Measurements from ENCODE around the gene LRCH1.

Gene LRCH1

GRCh38 chr13:46606970-46607369, 54.0 kb downstream of the LRCH1 start:
- Histone ChIP-seq H3K4me1 (ENCODE audit: insufficient read depth, low read length) (no peaks in the 10 kb centered on the region), H2AFZ (ENCODE audit: low read depth, low read length) (no peak overlapping the region), H3K4me3 (ENCODE audit: low read length) (no peak overlapping the region), H3K36me3 (ENCODE audit: insufficient read depth, low read length) (no peaks in the 10 kb centered on the region), H3K9me3 (ENCODE audit: low read length) (no peaks in the 10 kb centered on the region), H3K27me3 (ENCODE audit: insufficient read depth, low read length) (no peaks in the 10 kb centered on the region)

DNA sequence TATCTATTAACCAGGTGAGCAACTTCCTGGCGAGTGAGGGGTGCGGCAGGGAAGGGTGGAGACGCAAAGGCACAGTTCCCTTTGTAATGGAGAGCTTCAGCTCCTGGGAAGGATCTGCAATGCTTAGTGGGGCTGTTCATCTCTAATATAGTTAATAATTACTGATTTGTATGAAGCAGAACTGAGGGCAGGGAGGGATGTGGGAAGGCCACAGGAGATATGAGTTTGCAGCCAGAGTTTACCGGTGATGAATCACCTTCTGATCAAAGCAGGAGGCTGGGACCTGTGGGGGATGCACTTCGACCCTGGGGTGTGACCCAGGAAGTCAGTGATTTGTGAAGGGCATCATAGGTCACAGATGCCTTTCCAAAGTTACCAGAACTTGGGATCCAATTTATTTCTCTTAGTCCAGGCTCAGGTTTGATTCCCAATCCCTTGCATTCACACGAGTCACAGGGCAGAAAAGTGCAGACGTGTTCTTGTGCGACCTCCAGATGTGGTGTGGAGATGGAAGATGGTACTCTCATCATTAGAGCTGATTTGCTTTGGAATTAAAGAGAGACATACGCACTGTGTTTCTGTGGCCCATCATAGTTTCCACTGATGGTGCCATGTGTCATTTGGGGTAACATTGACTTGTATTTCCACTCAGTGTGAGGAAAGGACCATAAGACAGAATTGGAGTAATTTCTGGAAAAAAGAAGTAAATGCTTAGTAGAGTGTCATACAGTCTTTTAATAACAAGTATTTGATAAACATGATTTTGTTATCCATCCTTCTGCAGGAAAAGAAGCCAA, 55.0 kb downstream of the LRCH1 start:
- no peaks in the 10 kb centered on the region for H3K36me3 ChIP-seq (ENCODE audit: insufficient read depth, low read length)
- H2AFZ ChIP-seq (ENCODE audit: low read depth, low read length) = no peak overlapping the region
- H3K9me3 ChIP-seq (ENCODE audit: low read length) = no peaks in the 10 kb centered on the region
- H3K4me3 ChIP-seq (ENCODE audit: low read length) = no peak overlapping the region
- H3K27me3 ChIP-seq (ENCODE audit: insufficient read depth, low read length) = no peaks in the 10 kb centered on the region
- H3K4me1 ChIP-seq (ENCODE audit: insufficient read depth, low read length) = no peaks in the 10 kb centered on the region

- H3K9me3 ChIP-seq (ENCODE audit: low read length) = no peaks in the 10 kb centered on the region
- H3K36me3 ChIP-seq (ENCODE audit: insufficient read depth, low read length) = no peaks in the 10 kb centered on the region
- no peaks in the 10 kb centered on the region for H3K4me1 ChIP-seq (ENCODE audit: insufficient read depth, low read length)
- H3K4me3 ChIP-seq (ENCODE audit: low read length) = no peak overlapping the region
- H3K27me3 ChIP-seq (ENCODE audit: insufficient read depth, low read length) = no peaks in the 10 kb centered on the region
- no peak overlapping the region for H2AFZ ChIP-seq (ENCODE audit: low read depth, low read length)
Observed at GRCh38 chr13:46609052-46609451, 56.1 kb downstream of the LRCH1 start.

DNA sequence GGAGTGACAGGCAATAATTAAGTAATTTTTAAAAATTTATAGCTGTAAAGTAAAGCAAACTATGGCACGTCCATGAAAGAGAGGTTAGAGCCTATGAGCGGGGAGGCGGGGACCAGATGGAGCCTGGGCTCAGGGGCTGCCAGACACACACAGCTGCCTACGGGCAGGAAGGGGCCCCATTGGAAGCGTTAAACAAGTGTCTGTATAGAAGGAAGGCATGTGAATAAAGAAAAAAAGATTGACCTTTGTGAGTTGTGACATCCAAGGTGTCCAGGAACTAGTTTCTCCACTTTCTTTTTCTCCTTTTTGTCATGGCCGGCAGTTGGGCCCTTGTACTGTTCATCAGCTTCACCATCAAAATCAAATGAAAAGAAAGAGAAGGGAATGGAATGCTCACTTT, 56.8 kb downstream of the LRCH1 start:
- no peak overlapping the region for H2AFZ ChIP-seq (ENCODE audit: low read depth, low read length)
- H3K27me3 ChIP-seq (ENCODE audit: insufficient read depth, low read length) = no peaks in the 10 kb centered on the region
- no peaks in the 10 kb centered on the region for H3K36me3 ChIP-seq (ENCODE audit: insufficient read depth, low read length)
- H3K4me3 ChIP-seq (ENCODE audit: low read length) = no peak overlapping the region
- peaks cover 2% of the 10 kb centered on the region for H3K4me1 ChIP-seq (ENCODE audit: insufficient read depth, low read length)
- H3K9me3 ChIP-seq (ENCODE audit: low read length) = no peaks in the 10 kb centered on the region

GRCh38 chr13:46612267-46612666, 59.3 kb downstream of the LRCH1 start:
- Histone ChIP-seq H3K4me3 (ENCODE audit: low read length) (no peak overlapping the region), H2AFZ (ENCODE audit: low read depth, low read length) (no peak overlapping the region), H3K4me1 (ENCODE audit: insufficient read depth, low read length) (peaks cover 12% of the 10 kb centered on the region), H3K36me3 (ENCODE audit: insufficient read depth, low read length) (no peaks in the 10 kb centered on the region), H3K27me3 (ENCODE audit: insufficient read depth, low read length) (no peaks in the 10 kb centered on the region), H3K9me3 (ENCODE audit: low read length) (no peaks in the 10 kb centered on the region)

- Histone ChIP-seq H3K4me3 (ENCODE audit: low read length) (no peak overlapping the region), H3K36me3 (ENCODE audit: insufficient read depth, low read length) (no peaks in the 10 kb centered on the region), H2AFZ (ENCODE audit: low read depth, low read length) (no peak overlapping the region), H3K4me1 (ENCODE audit: insufficient read depth, low read length) (peaks cover 12% of the 10 kb centered on the region), H3K9me3 (ENCODE audit: low read length) (no peaks in the 10 kb centered on the region), H3K27me3 (ENCODE audit: insufficient read depth, low read length) (no peaks in the 10 kb centered on the region)
Observed at GRCh38 chr13:46613409-46614049, 60.6 kb downstream of the LRCH1 start.

- no peaks in the 10 kb centered on the region for H3K36me3 ChIP-seq (ENCODE audit: insufficient read depth, low read length)
- H2AFZ ChIP-seq (ENCODE audit: low read depth, low read length) = no peak overlapping the region
- no peaks in the 10 kb centered on the region for H3K9me3 ChIP-seq (ENCODE audit: low read length)
- no peaks in the 10 kb centered on the region for H3K27me3 ChIP-seq (ENCODE audit: insufficient read depth, low read length)
- H3K4me1 ChIP-seq (ENCODE audit: insufficient read depth, low read length) = peaks cover 12% of the 10 kb centered on the region
- H3K4me3 ChIP-seq (ENCODE audit: low read length) = no peak overlapping the region
Observed at GRCh38 chr13:46614582-46614981, 61.6 kb downstream of the LRCH1 start.

DNA sequence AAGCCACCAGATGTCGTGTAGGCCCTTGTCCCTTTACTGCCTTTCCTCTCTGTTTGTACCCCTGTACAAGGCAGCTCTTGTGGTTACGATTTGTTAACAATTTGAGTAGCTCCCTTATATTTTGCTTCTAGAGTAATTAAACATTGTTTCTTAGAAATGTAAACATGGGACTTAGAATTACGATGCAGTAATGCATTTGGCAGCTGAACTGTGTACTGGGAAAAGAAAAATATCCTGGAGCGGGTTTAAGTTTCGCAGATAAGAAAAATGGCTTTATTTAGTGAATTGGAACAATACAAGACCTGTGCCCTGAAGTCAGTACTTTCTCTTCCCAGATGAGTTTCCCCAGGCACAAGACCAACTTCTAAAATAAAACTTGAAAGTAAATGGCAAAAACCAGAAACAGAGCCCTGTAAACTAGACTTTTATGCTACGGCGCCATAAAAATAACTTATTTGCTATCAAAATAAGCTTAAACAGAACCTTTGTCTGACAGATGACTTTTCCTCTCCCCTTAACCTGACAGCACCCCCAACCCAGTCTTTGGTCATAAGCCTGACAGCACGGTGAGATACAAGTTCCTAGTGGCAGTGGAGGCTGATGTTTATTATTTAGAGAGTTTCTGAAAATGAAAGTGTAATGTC, 63.0 kb downstream of the LRCH1 start:
- no peaks in the 10 kb centered on the region for H3K27me3 ChIP-seq (ENCODE audit: insufficient read depth, low read length)

GRCh38 chr13:46617229-46617721, 64.3 kb downstream of the LRCH1 start:
- Histone ChIP-seq H3K4me1 (ENCODE audit: insufficient read depth, low read length) (peaks cover 20% of the 10 kb centered on the region), H2AFZ (ENCODE audit: low read depth, low read length) (no peak overlapping the region), H3K9me3 (ENCODE audit: low read length) (no peaks in the 10 kb centered on the region), H3K27me3 (ENCODE audit: insufficient read depth, low read length) (no peaks in the 10 kb centered on the region), H3K4me3 (ENCODE audit: low read length) (no peak overlapping the region), H3K36me3 (ENCODE audit: insufficient read depth, low read length) (no peaks in the 10 kb centered on the region)

More for the DNA sequence above, 63.0 kb downstream of the LRCH1 start:
- Histone ChIP-seq H3K9me3 (ENCODE audit: low read length) (no peaks in the 10 kb centered on the region), H3K36me3 (ENCODE audit: insufficient read depth, low read length) (no peaks in the 10 kb centered on the region), H2AFZ (ENCODE audit: low read depth, low read length) (no peak overlapping the region), H3K4me3 (ENCODE audit: low read length) (no peak overlapping the region), H3K4me1 (ENCODE audit: insufficient read depth, low read length) (peaks cover 13% of the 10 kb centered on the region)

- no peak overlapping the region for H2AFZ ChIP-seq (ENCODE audit: low read depth, low read length)
- H3K4me3 ChIP-seq (ENCODE audit: low read length) = no peak overlapping the region
- H3K9me3 ChIP-seq (ENCODE audit: low read length) = no peaks in the 10 kb centered on the region
- no peaks in the 10 kb centered on the region for H3K27me3 ChIP-seq (ENCODE audit: insufficient read depth, low read length)
- no peaks in the 10 kb centered on the region for H3K36me3 ChIP-seq (ENCODE audit: insufficient read depth, low read length)
- peaks cover 26% of the 10 kb centered on the region for H3K4me1 ChIP-seq (ENCODE audit: insufficient read depth, low read length)
Observed at GRCh38 chr13:46617885-46618284, 64.9 kb downstream of the LRCH1 start.

GRCh38 chr13:46618694-46619254, 65.8 kb downstream of the LRCH1 start:
- no peaks in the 10 kb centered on the region for H3K27me3 ChIP-seq (ENCODE audit: insufficient read depth, low read length)
- H3K4me1 ChIP-seq (ENCODE audit: insufficient read depth, low read length) = peaks cover 27% of the 10 kb centered on the region
- H3K4me3 ChIP-seq (ENCODE audit: low read length) = no peak overlapping the region
- H2AFZ ChIP-seq (ENCODE audit: low read depth, low read length) = no peak overlapping the region
- H3K36me3 ChIP-seq (ENCODE audit: insufficient read depth, low read length) = no peaks in the 10 kb centered on the region
- no peaks in the 10 kb centered on the region for H3K9me3 ChIP-seq (ENCODE audit: low read length)

- H2AFZ ChIP-seq (ENCODE audit: low read depth, low read length) = no peak overlapping the region
- no peaks in the 10 kb centered on the region for H3K9me3 ChIP-seq (ENCODE audit: low read length)
- no peak overlapping the region for H3K4me3 ChIP-seq (ENCODE audit: low read length)
- no peaks in the 10 kb centered on the region for H3K36me3 ChIP-seq (ENCODE audit: insufficient read depth, low read length)
- H3K27me3 ChIP-seq (ENCODE audit: insufficient read depth, low read length) = no peaks in the 10 kb centered on the region
- H3K4me1 ChIP-seq (ENCODE audit: insufficient read depth, low read length) = peaks cover 23% of the 10 kb centered on the region
Observed at GRCh38 chr13:46620029-46620428, 67.1 kb downstream of the LRCH1 start.

GRCh38 chr13:46620471-46620870, 67.5 kb downstream of the LRCH1 start:
- Histone ChIP-seq H3K36me3 (ENCODE audit: insufficient read depth, low read length) (no peaks in the 10 kb centered on the region), H2AFZ (ENCODE audit: low read depth, low read length) (no peak overlapping the region), H3K27me3 (ENCODE audit: insufficient read depth, low read length) (no peaks in the 10 kb centered on the region), H3K4me1 (ENCODE audit: insufficient read depth, low read length) (peaks cover 23% of the 10 kb centered on the region), H3K4me3 (ENCODE audit: low read length) (no peak overlapping the region), H3K9me3 (ENCODE audit: low read length) (no peaks in the 10 kb centered on the region)

Data from neuron (in vitro differentiated cells).